HEK293 (cell line): ENCODE results near the gene CCDC30.

Source experiments
- BCL11A ChIP-seq: fragments of 450-650 bp; formaldehyde crosslinking; IDR thresholded peaks from 2 replicates; pipeline ENCODE4 v1.5.1; 2016; ENCODE audit warnings: low read depth, missing biosample characterization, missing genetic modification characterization
- CTCF ChIP-seq: fragments of 450-650 bp; formaldehyde crosslinking; IDR thresholded peaks from 2 replicates; pipeline ENCODE4 v1.5.1; 2016; ENCODE audit warnings: missing biosample characterization, missing genetic modification characterization
- EGR2 ChIP-seq: fragments of 450-650 bp; formaldehyde crosslinking; IDR thresholded peaks from 2 replicates; pipeline ENCODE4 v1.5.1; 2016; ENCODE audit warnings: low read depth, missing biosample characterization, missing genetic modification characterization
- FEZF1 ChIP-seq: fragments of 450-650 bp; formaldehyde crosslinking; IDR thresholded peaks from 2 replicates; pipeline ENCODE4 v1.5.1; 2016; ENCODE audit warnings: missing biosample characterization, missing genetic modification characterization
- GLIS2 ChIP-seq: fragments of 450-650 bp; formaldehyde crosslinking; IDR thresholded peaks from 2 replicates; pipeline ENCODE4 v1.5.1; 2016; ENCODE audit warnings: missing biosample characterization, missing genetic modification characterization
- HIC1 ChIP-seq: fragments of 450-650 bp; formaldehyde crosslinking; IDR thresholded peaks from 2 replicates; pipeline ENCODE4 v1.5.1; 2016; ENCODE audit warnings: missing biosample characterization, missing genetic modification characterization
- KLF1 ChIP-seq: fragments of 450-650 bp; formaldehyde crosslinking; IDR thresholded peaks from 2 replicates; pipeline ENCODE4 v1.5.1; 2016; ENCODE audit warnings: missing biosample characterization, missing genetic modification characterization
- KLF17 ChIP-seq: fragments of 450-650 bp; formaldehyde crosslinking; IDR thresholded peaks from 2 replicates; pipeline ENCODE4 v1.5.1; 2016; ENCODE audit warnings: missing biosample characterization, missing genetic modification characterization
- SP2 ChIP-seq: fragments of 450-650 bp; formaldehyde crosslinking; IDR thresholded peaks from 2 replicates; pipeline ENCODE4 v1.5.1; 2016; ENCODE audit warnings: missing biosample characterization, missing genetic modification characterization
- TRIM28 ChIP-seq: IDR thresholded peaks from 2 replicates; pipeline ENCODE4 v1.6.1; 2011; ENCODE audit warnings: low read length, control low read depth, borderline replicate concordance
- ZBTB11 ChIP-seq: fragments of 450-650 bp; formaldehyde crosslinking; conservative IDR thresholded peaks from 2 replicates; pipeline ENCODE4 v1.5.1; 2016; ENCODE audit warnings: low read depth, missing biosample characterization, missing genetic modification characterization
- ZBTB48 ChIP-seq: fragments of 450-650 bp; formaldehyde crosslinking; IDR thresholded peaks from 2 replicates; pipeline ENCODE4 v1.5.1; 2016; ENCODE audit warnings: missing biosample characterization, missing genetic modification characterization
- ZBTB49 ChIP-seq: fragments of 450-650 bp; formaldehyde crosslinking; IDR thresholded peaks from 2 replicates; pipeline ENCODE4 v1.5.1; 2016; ENCODE audit warnings: missing biosample characterization, missing genetic modification characterization, low read depth
- ZBTB8A ChIP-seq: fragments of 450-650 bp; formaldehyde crosslinking; IDR thresholded peaks from 2 replicates; pipeline ENCODE4 v1.5.1; 2016; ENCODE audit warnings: missing biosample characterization, missing genetic modification characterization
- ZFHX2 ChIP-seq: fragments of 450-650 bp; formaldehyde crosslinking; conservative IDR thresholded peaks from 2 replicates; pipeline ENCODE4 v1.5.1; 2016; ENCODE audit warnings: missing biosample characterization, missing genetic modification characterization
- ZFP3 ChIP-seq: fragments of 450-650 bp; formaldehyde crosslinking; IDR thresholded peaks from 2 replicates; pipeline ENCODE4 v1.5.1; 2016; ENCODE audit warnings: low read depth, missing biosample characterization, missing genetic modification characterization
- ZNF335 ChIP-seq: fragments of 450-650 bp; formaldehyde crosslinking; conservative IDR thresholded peaks from 2 replicates; pipeline ENCODE4 v1.5.1; 2016; ENCODE audit warnings: missing biosample characterization, missing genetic modification characterization
- ZNF341 ChIP-seq: fragments of 450-650 bp; formaldehyde crosslinking; IDR thresholded peaks from 2 replicates; pipeline ENCODE4; 2016; ENCODE audit warnings: low read depth, missing biosample characterization, missing genetic modification characterization
- ZNF571 ChIP-seq: fragments of 450-650 bp; formaldehyde crosslinking; IDR thresholded peaks from 2 replicates; pipeline ENCODE4 v1.5.0; 2017; ENCODE audit warnings: missing biosample characterization, missing genetic modification characterization
- ZNF610 ChIP-seq: fragments of 450-650 bp; formaldehyde crosslinking; IDR thresholded peaks from 2 replicates; pipeline ENCODE4 v1.5.1; 2016; ENCODE audit warnings: missing biosample characterization, missing genetic modification characterization, borderline replicate concordance
- ZNF707 ChIP-seq: fragments of 450-650 bp; formaldehyde crosslinking; IDR thresholded peaks from 2 replicates; pipeline ENCODE4 v1.5.1; 2016; ENCODE audit warnings: missing biosample characterization, missing genetic modification characterization
- ZNF76 ChIP-seq: fragments of 450-650 bp; formaldehyde crosslinking; IDR thresholded peaks from 2 replicates; pipeline ENCODE4; 2016; ENCODE audit warnings: low read depth, missing biosample characterization, missing genetic modification characterization, borderline replicate concordance
- ZNF777 ChIP-seq: fragments of 450-650 bp; formaldehyde crosslinking; IDR thresholded peaks from 2 replicates; pipeline ENCODE4 v1.5.1; 2017; ENCODE audit warnings: missing biosample characterization, missing genetic modification characterization, borderline replicate concordance
- ZNF792 ChIP-seq: fragments of 450-650 bp; formaldehyde crosslinking; IDR thresholded peaks from 2 replicates; pipeline ENCODE4 v1.5.1; 2016; ENCODE audit warnings: missing biosample characterization, missing genetic modification characterization
- ZNF843 ChIP-seq: fragments of 450-650 bp; formaldehyde crosslinking; IDR thresholded peaks from 2 replicates; pipeline ENCODE4 v1.5.1; 2016; ENCODE audit warnings: missing biosample characterization, missing genetic modification characterization
- ZSCAN30 ChIP-seq: fragments of 450-650 bp; IDR thresholded peaks from 2 replicates; pipeline ENCODE4 v1.5.1; 2018; ENCODE audit warnings: missing biosample characterization, mild to moderate bottlenecking, missing genetic modification characterization, moderate library complexity
- ZSCAN5A ChIP-seq: fragments of 450-650 bp; formaldehyde crosslinking; IDR thresholded peaks from 2 replicates; pipeline ENCODE4 v1.5.1; 2016; ENCODE audit warnings: missing biosample characterization, missing genetic modification characterization

The CCDC30 gene

GRCh38 chr1:42456010-42456753 is 6.9 kb upstream of the CCDC30 start, which contains the start of the genes PPCS and ZMYND12 (continued):
- peak; percentile 87 for TF ChIP-seq EGR2 (tag by site-specific recombination)
- TF ChIP-seq KLF1 = peak; percentile 35
- peak; percentile 75; the same call in 1 of the 2 replicates for TF ChIP-seq TRIM28
- peak; percentile 69 for TF ChIP-seq HIC1 (tag by site-specific recombination)
- no peak for TF ChIP-seq ZBTB49
- peak; percentile 85; the same call in 1 of the 2 replicates for TF ChIP-seq ZBTB11 (tag by site-specific recombination)
- TF ChIP-seq FEZF1 (tag by site-specific recombination) = no peak
- peak; percentile 96 for TF ChIP-seq ZFHX2 (tag by site-specific recombination)
- no peak for TF ChIP-seq ZNF843 (tag by site-specific recombination)
- TF ChIP-seq ZNF335 (tag by site-specific recombination) = peak; percentile 89; the same call in 1 of the 2 replicates
- TF ChIP-seq ZNF792 (tag by site-specific recombination) = 0 out of 2 replicates have a peak, but pooled peaks have one; percentile 14
- 0 out of 2 replicates have a peak, but pooled peaks have one; percentile 41 for TF ChIP-seq ZNF76 (tag by site-specific recombination)
- TF ChIP-seq ZNF777 (tag by site-specific recombination) = peak; percentile 20; the same call in 1 of the 2 replicates
- peak; percentile 62; the same call in 1 of the 2 replicates for TF ChIP-seq BCL11A (tag by site-specific recombination)
- 0 out of 2 replicates have a peak, but pooled peaks have one; percentile 4 for TF ChIP-seq ZSCAN30 (tag by site-specific recombination)
- TF ChIP-seq ZSCAN5A (tag by site-specific recombination) = peak; percentile 64; the same call in 1 of the 2 replicates
- TF ChIP-seq ZNF707 (tag by site-specific recombination) = no peak
- TF ChIP-seq ZNF341 (tag by site-specific recombination) = peak; percentile 23; the same call in 1 of the 2 replicates
- TF ChIP-seq ZNF571 = no peak
- no peak for TF ChIP-seq KLF17 (tag by site-specific recombination)
- peak; percentile 49 for TF ChIP-seq SP2 (tag by site-specific recombination)
- TF ChIP-seq ZNF610 (tag by site-specific recombination) = no peak
- peak; percentile 48; the same call in 1 of the 2 replicates for TF ChIP-seq ZBTB8A (tag by site-specific recombination)
- 0 out of 2 replicates have a peak, but pooled peaks have one; percentile 12 for TF ChIP-seq CTCF (tag by site-specific recombination)
- TF ChIP-seq GLIS2 (tag by site-specific recombination) = peak; percentile 29; the same call in 1 of the 2 replicates
- no peak for TF ChIP-seq ZFP3 (tag by site-specific recombination)
- peak; percentile 28 for TF ChIP-seq ZBTB48 (tag by site-specific recombination)
